PC-9 (cell line): Measurements from ENCODE around the gene GATAD2A. TPM values are rescaled to one million over a fixed set of nuclear protein-coding genes. Genes with fewer than 3 reads are reported as not detected.

Source experiments
- BruUV-seq: library from RNA; stranded (reverse); fragments of 400-500 nt; replicated peaks from 2 replicates; lab custom pipeline; 2021; lab: Mats Ljungman, UMichigan
- CTCF ChIA-PET: fragments of 300-600 bp; sonication (Branson Sonifier 250); formaldehyde crosslinking; loops from one replicate; lab custom pipeline; 2022; ENCODE audit warnings: antibody characterized with exemption; lab: Charles Lee
- POLR2A ChIA-PET: fragments of 300-600 bp; sonication (Branson Sonifier 250); formaldehyde crosslinking; loops from one replicate; lab custom pipeline; 2022; ENCODE audit warnings: antibody characterized with exemption; ENCODE audit not compliant: unreplicated experiment; lab: Charles Lee
- DNase-seq, 2 experiments: peaks; one replicate each; pipeline versions ENCODE4 v3.0.0 to v3.0.0-alpha.2; 2015 to 2022; ENCODE audit warnings: mixed read lengths in 1 of 2
- H2AFZ ChIP-seq: fragments of 200-600 bp; sonication (generic); 2 replicates; pipeline ENCODE4 v1.8.1; 2017; ENCODE audit warnings: antibody characterized with exemption
- H3F3A ChIP-seq: fragments of 200-600 bp; sonication (generic); 2 replicates; pipeline ENCODE4 v1.8.1; 2017; ENCODE audit warnings: antibody characterized with exemption, mild to moderate bottlenecking, low read depth; ENCODE audit not compliant: insufficient read depth
- H3K27ac ChIP-seq: fragments of 200-600 bp; sonication (generic); 2 replicates; pipeline ENCODE4 v1.6.1; 2016; ENCODE audit warnings: mixed run types
- H3K27me3 ChIP-seq: fragments of 200-600 bp; sonication (generic); 2 replicates; pipeline ENCODE4 v1.6.1; 2016; ENCODE audit warnings: low read depth, mixed run types; ENCODE audit not compliant: insufficient read depth
- H3K36me3 ChIP-seq: fragments of 200-600 bp; sonication (generic); 2 replicates; pipeline ENCODE4 v1.6.1; 2016; ENCODE audit warnings: low read depth, mixed run types
- H3K4me1 ChIP-seq: fragments of 200-600 bp; sonication (generic); replicated peaks from 2 replicates; pipeline ENCODE4 v1.6.1; 2016; ENCODE audit warnings: mixed run types; ENCODE audit not compliant: insufficient read depth
- H3K4me2 ChIP-seq: fragments of 200-600 bp; sonication (generic); 2 replicates; pipeline ENCODE4 v1.6.1; 2017; ENCODE audit warnings: mixed run types
- H3K4me3 ChIP-seq: fragments of 200-600 bp; sonication (generic); 2 replicates; pipeline ENCODE4 v1.6.1; 2016; ENCODE audit warnings: mixed run types
- H3K79me2 ChIP-seq: fragments of 200-600 bp; sonication (generic); 2 replicates; pipeline ENCODE4 v1.6.1; 2017; ENCODE audit warnings: low read depth, mixed run types
- H3K9me2 ChIP-seq: fragments of 200-600 bp; sonication (generic); 2 replicates; pipeline ENCODE4 v1.8.1; 2017; ENCODE audit warnings: mild to moderate bottlenecking; ENCODE audit not compliant: insufficient read depth
- H3K9me3 ChIP-seq: fragments of 200-600 bp; sonication (generic); 2 replicates; pipeline ENCODE4 v1.8.1; 2016; ENCODE audit warnings: low read depth; ENCODE audit not compliant: insufficient read depth
- H4K20me1 ChIP-seq: fragments of 200-600 bp; sonication (generic); 2 replicates; pipeline ENCODE4 v1.8.1; 2017; ENCODE audit not compliant: insufficient read depth
- EZH2 ChIP-seq: fragments of 200-600 bp; sonication (generic); IDR thresholded peaks from 2 replicates; pipeline ENCODE4 v1.8.0; 2017; ENCODE audit warnings: antibody characterized with exemption, low read depth
- intact Hi-C: fragments of 100-400 bp; cut with micrococcal nuclease; formaldehyde crosslinking; loops from one replicate; pipeline ENCODE4 v1.10.0; 2022; ENCODE audit not compliant: unreplicated experiment
- total RNA-seq: library from RNA; stranded (reverse); gene quantifications from 2 replicates; pipeline ENCODE4 v1.2.3, GENCODE V29; 2021
- TF ChIP-seq, protein P1 (sequence below): fragments of 200-600 bp; sonication (generic); conservative IDR thresholded peaks from 2 replicates; pipeline ENCODE4 v1.6.1; 2017; ENCODE audit warnings: mixed run types, antibody characterized with exemption, mild to moderate bottlenecking, moderate library complexity

GATAD2A gene
- total RNA-seq, 1 experiment from 2014 or later: 129 TPM

DNA sequence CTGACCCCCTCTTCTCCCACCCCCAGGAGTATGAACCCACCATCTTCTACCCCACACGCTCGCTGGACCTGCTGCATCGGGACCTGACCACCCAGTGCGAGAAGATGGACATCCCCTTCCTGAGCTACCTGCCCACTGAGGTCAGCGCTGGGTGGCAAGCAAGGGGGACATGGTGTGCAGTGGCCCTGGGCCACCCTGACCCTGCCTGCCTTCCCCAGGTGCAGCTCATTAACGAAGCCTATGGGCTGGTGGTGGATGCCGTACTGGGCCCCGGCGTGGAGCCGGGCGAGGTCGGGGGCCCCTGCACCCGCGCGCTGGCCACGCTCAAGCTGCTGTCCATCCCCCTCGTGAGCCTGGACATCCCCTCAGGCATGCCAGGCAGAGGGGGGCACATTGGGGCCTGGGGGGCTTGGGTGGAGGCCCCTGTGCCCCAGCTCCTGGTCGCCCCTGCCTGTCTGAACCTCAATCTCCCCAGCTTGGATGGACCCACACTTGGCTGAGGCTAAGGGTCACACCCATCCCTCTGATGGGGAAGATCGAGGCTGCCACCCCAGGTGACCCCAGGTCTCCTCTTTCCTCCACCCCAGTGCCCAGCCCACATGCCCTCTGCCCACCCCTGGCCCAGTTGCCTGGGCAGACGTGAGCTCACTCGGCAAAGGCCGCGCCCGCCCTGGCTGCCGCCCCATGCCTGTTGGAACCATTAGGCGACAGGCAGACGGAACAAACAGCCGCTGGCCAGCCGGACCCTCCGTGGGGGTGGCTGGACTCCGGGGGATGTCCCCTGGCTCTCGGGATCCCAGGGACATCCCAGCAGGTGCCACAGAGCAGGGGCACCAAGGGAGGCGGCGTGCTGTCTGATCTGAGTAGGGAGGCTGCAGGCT is 130.1 kb downstream of the GATAD2A start:
- no peaks in the 10 kb centered on the region for H3K9me2 ChIP-seq
- CTCF ChIA-PET: no interaction called here
- TF ChIP-seq EZH2: no peak
- TF ChIP-seq, protein P1, sequence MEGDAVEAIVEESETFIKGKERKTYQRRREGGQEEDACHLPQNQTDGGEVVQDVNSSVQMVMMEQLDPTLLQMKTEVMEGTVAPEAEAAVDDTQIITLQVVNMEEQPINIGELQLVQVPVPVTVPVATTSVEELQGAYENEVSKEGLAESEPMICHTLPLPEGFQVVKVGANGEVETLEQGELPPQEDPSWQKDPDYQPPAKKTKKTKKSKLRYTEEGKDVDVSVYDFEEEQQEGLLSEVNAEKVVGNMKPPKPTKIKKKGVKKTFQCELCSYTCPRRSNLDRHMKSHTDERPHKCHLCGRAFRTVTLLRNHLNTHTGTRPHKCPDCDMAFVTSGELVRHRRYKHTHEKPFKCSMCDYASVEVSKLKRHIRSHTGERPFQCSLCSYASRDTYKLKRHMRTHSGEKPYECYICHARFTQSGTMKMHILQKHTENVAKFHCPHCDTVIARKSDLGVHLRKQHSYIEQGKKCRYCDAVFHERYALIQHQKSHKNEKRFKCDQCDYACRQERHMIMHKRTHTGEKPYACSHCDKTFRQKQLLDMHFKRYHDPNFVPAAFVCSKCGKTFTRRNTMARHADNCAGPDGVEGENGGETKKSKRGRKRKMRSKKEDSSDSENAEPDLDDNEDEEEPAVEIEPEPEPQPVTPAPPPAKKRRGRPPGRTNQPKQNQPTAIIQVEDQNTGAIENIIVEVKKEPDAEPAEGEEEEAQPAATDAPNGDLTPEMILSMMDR: no peak
- H3K4me1 ChIP-seq: no peaks in the 10 kb centered on the region
- H2AFZ ChIP-seq: no peak overlapping the region
- H3K79me2 ChIP-seq: no peaks in the 10 kb centered on the region
- H3K36me3 ChIP-seq: no peaks in the 10 kb centered on the region
- DNase-seq: no peak
- no peak overlapping the region for H3K4me2 ChIP-seq
- H3K27ac ChIP-seq: no peak overlapping the region
- no peaks in the 10 kb centered on the region for H3K27me3 ChIP-seq
- H4K20me1 ChIP-seq: peaks cover 5% of the 10 kb centered on the region; the same call in 1 of the 2 replicates
- H3F3A ChIP-seq: peaks cover 59% of the 10 kb centered on the region
- intact Hi-C loops: loop anchor here (10.0 kb wide), 1 partner anchor 239 kb away; no protein-coding TSS in a partner anchor
- no TSS peak for BruUV-seq
- POLR2A ChIA-PET: no interaction called here
- H3K4me3 ChIP-seq: no peak overlapping the region
- no peaks in the 10 kb centered on the region for H3K9me3 ChIP-seq

DNA sequence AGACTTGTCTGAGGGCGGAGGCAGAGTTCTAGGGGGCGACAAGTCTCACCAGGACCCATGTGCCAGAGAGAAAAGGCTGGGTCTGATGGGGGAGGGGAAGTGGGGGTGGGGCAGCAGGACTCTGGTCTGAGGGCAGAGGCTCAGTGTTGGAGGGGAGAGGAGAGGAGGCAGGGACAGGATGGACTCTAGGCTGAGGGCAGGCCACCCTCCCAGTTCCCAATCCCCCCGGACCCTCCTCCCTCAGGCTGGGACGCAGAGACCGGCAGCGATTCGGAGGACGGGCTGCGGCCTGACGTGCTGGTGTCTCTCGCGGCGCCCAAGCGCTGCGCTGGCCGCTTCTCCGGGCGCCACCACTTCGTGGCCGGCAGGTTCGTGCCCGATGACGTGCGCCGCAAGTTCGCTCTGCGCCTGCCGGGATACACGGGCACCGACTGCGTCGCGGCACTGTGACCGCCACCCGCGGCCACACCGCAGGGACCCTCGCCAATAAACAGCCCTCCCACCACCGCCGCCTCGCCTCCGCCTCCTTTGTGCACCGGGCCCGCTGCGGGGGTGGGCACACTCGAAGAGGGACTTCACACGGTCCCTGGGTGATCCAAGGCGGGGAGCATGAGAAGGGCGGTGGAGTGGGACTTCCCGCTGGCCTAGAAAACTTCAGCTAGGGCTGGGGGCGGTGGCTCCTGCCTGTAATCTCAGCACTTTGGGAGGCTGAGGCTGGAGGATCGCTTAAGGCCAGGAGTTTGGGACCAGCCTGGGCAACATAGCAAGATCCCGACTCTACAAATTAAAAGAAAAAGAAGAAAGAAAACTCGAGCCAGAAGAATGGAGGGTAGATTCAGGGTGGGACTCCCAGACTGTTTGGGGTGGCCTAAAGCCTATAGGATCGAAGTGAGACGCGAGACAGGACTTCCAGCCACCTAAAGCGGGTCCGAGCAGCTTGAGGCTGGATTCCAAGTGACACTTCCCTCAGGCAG is 131.9 kb downstream of the GATAD2A start:
- Histone ChIP-seq H3K79me2 (no peaks in the 10 kb centered on the region), H3K27me3 (no peaks in the 10 kb centered on the region), H3K9me3 (no peaks in the 10 kb centered on the region), H3K4me1 (no peaks in the 10 kb centered on the region), H3K4me3 (no peak overlapping the region), H3F3A (peaks cover 43% of the 10 kb centered on the region; the same call in 1 of the 2 replicates), H3K36me3 (no peaks in the 10 kb centered on the region), H3K4me2 (peak overlapping the region; percentile 68), H4K20me1 (no peaks in the 10 kb centered on the region), H2AFZ (no peak overlapping the region), H3K9me2 (no peaks in the 10 kb centered on the region), H3K27ac (no peak overlapping the region)
- TF ChIP-seq, protein P1: no peak
- POLR2A ChIA-PET: no interaction called here
- DNase-seq: no peak
- no TSS peak for BruUV-seq
- intact Hi-C loops: loop anchor here (10.0 kb wide), 1 partner anchor 237 kb away; no protein-coding TSS in a partner anchor
- CTCF ChIA-PET: no interaction called here
